GM21390 (cell line): ENCODE results near the gene SFMBT2.
"Not testable (repeated sequence)": the region's sequence is repeated elsewhere in the genome, so short reads cannot be mapped to it uniquely, and the experiment has no call there.

Source experiments
- ATAC-seq: cut with Tn5 transposase; IDR thresholded peaks from one replicate; pipeline ENCODE4 v1.9.1; 2021; ENCODE audit not compliant: unreplicated experiment

The SFMBT2 gene

DNA sequence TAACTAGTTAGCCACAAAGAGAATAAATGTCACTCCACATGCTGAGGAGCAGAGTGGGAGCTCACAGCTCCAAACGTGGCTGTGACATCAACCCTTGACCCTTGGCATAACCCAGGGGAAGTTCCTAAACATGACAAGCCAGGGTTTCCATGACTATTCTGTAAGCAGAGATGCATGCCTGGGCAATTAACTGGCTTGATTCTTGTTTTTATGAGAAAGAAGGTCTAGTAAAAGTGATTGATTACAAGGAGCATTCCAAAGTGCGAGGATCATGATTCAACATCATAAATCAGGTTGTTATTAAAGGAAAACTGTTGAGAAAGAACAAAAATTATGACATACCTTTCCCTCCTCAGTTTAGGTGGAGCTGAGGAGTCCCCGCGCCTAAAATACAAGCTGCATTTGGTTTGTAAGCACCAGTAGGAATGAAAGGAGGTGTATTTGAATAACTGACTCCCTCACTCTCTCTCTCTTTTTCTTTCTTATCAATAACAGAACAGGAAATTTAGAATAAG, 108.4 kb downstream of the SFMBT2 start:
- no peak for ATAC-seq

GRCh38 chr10:7301006-7301778, 109.6 kb downstream of the SFMBT2 start:
- no peak for ATAC-seq

DNA sequence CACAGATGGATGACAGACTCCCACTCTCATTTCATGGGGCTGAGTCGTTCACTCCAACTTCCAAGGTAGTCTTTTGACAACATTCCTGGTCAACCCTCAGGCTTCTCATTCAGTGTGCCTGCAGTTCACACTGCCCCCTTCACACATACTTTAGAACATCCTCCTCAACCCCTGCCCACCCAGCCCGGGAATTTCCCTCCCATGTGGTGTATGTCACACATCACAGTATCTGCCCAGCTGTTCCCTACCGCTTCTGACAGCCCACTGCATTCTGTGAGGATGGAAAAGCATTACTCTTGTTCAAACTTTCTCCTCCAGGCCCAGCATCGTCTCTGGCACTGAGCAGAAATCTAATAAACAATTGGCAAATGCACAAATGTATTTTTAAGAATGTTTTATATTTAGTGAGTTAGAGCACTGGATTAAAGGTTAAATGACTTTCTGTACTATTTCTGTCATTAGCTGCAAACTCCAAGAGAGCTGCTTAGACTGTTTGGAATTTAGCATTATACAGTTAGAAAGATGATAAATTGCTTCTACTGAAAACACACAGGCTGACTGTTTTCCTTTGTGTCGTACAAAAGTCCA, 110.4 kb downstream of the SFMBT2 start:
- ATAC-seq: no peak

GRCh38 chr10:7299601-7300325, 111.1 kb downstream of the SFMBT2 start:
- ATAC-seq: not testable (repeated sequence)

DNA sequence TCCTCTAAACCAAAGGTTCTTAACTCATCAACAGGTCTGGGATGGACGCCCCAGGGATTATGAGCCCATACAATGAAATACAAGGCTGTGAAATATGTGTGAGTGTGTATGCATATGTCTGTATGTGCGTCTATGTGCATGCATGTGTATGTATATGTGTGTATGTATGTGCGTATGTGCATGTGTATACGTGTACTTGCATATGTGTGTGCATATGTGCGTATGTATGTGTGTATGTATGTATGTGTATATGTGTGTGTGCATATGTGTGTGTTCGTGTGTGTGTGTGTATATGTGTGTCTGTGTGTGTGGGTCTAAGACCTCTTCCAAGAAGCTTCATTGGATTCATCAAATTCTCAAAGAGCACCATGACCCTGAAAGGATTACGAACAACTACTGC, 112.3 kb downstream of the SFMBT2 start:
- ATAC-seq: no peak

DNA sequence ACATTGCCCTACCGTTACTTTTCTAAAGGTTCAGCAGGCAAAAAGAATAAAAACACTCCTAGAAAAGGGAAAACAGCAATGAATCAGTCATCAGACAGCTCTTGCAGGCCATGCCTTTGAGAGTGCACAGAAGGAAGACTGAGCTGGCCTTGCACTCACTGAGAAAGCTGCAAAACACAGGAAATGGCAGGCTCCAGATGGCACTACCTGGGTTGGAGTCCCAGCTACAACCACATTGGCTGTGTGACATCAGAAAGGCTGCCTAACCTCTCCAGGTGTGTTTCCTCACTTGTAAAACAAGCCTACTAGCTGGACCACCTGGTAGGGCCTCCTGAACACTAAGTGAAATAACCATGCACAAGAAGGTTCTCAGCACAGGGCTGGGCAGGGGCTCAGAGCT, 113.7 kb downstream of the SFMBT2 start:
- ATAC-seq: no peak

- ATAC-seq: no peak
Observed at GRCh38 chr10:7296648-7297047, 114.2 kb downstream of the SFMBT2 start.

GRCh38 chr10:7296076-7296475, 114.8 kb downstream of the SFMBT2 start:
- ATAC-seq: no peak

GRCh38 chr10:7293378-7293920, 117.4 kb downstream of the SFMBT2 start:
- ATAC-seq: no peak

DNA sequence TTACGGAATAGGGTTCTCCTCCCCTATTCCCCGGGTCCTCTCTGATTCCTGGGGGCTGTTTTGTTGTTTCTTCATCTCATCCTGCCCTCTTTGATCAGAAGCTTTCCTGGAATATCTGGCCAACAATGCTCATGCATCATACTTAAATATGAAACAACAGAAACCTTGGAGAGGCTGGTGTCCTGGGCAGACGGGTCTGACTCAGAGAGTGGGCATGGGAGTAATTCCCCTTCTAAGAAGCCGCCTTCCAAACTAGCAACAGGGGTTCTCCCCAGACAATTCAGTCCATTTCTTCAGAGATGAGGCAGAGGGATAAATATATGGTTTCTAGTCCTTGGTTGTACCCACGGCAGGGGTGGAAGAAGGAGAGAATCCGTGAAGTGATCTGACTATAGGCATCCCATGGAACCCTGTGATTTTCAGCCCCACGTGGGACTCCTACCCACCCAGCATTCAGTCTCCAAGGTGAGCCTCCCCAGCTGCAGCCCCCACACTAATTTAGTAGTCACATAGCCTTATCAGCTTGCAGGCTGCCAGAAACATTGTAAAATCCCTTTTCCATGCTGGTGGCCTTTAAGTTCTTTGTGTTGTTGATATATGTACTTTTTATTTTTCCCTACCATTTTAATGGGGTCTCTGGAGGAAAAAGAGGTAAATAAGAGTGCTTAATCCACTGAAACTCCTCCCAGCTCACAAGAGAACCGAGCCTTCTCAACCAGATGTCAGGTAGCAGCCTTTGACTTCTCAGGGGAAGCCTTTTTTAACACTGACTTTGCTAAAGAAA, 119.2 kb downstream of the SFMBT2 start:
- ATAC-seq: no peak

- no peak for ATAC-seq
Observed at GRCh38 chr10:7288060-7288690, 122.7 kb downstream of the SFMBT2 start.

DNA sequence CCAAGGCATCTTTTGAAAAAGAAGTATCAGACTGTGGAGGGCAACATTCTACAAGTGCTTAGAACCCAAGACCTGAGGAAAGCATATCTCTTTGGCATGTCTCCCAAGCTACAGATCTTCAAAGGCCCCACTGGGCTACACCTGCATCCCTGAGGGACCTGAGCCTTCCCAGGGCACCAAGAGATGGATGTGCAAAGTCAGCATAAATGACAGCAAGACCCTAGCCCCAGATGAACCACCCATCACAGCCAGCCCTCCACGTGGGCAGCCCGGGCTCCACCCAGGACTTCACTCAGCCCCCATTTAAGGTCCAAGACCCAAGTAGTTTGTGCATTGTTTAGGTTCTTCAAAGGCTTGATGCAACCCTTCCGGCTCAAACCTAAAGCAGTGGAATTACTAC, 123.5 kb downstream of the SFMBT2 start:
- no peak for ATAC-seq

GRCh38 chr10:7285522-7286322, 125.1 kb downstream of the SFMBT2 start:
- no peak for ATAC-seq

DNA sequence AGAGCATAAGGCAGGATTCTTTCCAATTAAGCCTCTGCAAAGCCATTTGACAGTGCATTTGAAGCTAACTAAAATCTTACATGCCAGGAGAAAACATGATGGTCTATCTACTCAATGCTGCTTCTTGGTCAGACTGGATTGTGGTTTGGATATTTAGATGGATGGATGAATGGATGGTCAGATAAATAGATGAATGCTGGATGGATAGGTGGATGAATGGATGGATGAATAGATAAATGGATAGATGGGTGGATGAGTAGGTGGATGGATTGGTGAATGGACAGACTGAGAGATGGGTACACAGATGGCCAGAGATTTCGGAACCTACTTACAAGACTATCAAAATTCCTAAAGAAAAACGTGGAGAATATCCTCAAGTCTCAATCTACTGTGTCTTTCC, 127.6 kb downstream of the SFMBT2 start:
- no peak for ATAC-seq

DNA sequence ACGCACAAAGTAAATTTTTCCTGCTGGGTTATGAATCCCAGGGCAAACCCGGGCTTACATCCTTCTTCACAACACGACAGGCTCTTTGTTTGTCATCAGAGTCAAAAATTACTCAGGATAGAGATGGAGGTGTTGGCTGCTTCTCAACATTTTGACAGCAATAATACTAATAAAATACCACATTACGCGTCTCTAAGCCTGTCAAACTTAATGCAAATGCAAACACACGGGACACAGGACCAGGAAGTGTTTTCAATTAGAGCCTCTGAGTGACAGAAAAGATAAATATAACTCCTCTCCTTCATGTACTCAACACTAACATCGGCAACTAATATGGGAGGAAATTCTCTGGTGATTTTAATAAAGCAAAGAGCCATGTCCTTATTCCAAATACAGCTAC, 128.4 kb downstream of the SFMBT2 start:
- ATAC-seq: no peak

DNA sequence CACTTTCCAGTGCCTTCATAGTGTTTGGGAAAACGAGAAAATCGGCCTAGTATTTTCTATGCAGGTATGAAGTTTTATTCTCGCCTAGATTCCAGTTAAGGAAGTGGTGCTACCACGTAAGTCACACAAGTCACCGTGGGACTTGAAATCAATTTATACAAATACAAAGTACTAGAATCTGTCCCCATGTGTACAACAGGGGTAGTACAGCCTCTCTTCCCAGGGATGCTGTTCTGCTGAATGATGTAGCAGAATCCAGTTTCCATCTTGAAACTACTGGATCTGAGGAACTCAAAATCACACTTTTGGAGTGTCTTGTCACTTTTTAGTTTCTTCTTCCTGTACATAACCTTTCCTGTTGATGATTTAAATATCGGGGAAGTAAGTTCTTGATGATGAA, 129.4 kb downstream of the SFMBT2 start:
- ATAC-seq: no peak

- ATAC-seq: no peak
Observed at GRCh38 chr10:7279303-7279702, 131.5 kb downstream of the SFMBT2 start.

GRCh38 chr10:7277867-7278266, 133.0 kb downstream of the SFMBT2 start:
- no peak for ATAC-seq

DNA sequence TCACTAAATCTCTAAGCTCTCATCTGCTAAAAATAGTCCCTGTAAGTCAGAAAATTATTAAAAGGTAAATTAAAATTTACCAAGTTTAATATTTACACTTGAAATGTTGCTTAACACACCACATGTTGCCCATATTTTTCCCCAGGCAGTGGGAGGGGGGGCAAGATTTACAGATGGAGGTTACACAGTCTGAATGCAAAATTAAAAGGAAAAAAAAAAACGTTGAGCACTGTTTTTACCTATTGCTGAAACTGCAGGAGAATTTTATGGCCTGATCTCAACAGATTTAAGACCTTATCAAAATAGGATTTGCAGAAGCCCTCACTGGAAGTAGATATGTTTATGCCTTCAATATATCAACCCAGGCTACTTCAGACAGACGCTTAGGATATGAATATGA, 133.4 kb downstream of the SFMBT2 start:
- no peak for ATAC-seq
